Measurements from ENCODE around the gene GREB1.

GRCh38 chr2:11552260-11552638 lies 18.4 kb downstream of the GREB1 start:
- no peak for TF ChIP-seq EZH2 (IDR thresholded peaks at IDR 0.05; ENCODE audit: borderline replicate concordance, insufficient read depth, low read length, poor library complexity, severe bottlenecking)
- TF ChIP-seq EP300 (conservative IDR thresholded peaks at IDR 0.05; ENCODE audit: poor library complexity, severe bottlenecking), result no peak
- no peak for TF ChIP-seq CTCF (IDR thresholded peaks at IDR 0.05; ENCODE audit: poor library complexity, severe bottlenecking)
- no peak for TF ChIP-seq POLR2AphosphoS5 (IDR thresholded peaks at IDR 0.05)

Data from neural cell (in vitro differentiated cells).